Activated B cell treated with CpG ODN at 0.5 μM for 24 hours (primary cell): ENCODE results near the gene TSPAN13. TPM values are rescaled to one million over a fixed set of nuclear protein-coding genes. Genes with fewer than 3 reads are reported as not detected.

Source experiments
- ATAC-seq: fragments of 200-7000 bp; cut with Tn5 transposase; one replicate; pipeline ENCODE4 v1.10.0; 2021; ENCODE audit warnings: low read depth, mild to moderate bottlenecking, moderate library complexity
- CTCF ChIA-PET: fragments of 350-600 bp; sonication (Branson Sonifier 250); formaldehyde crosslinking; loops from one replicate; lab custom pipeline; 2021; ENCODE audit warnings: antibody characterized with exemption; lab: Charles Lee
- POLR2A ChIA-PET: fragments of 350-600 bp; sonication (Branson Sonifier 250); formaldehyde crosslinking; loops from one replicate; lab custom pipeline; 2021; ENCODE audit warnings: antibody characterized with exemption; lab: Charles Lee
- DNase-seq: peaks from one replicate; pipeline ENCODE4 v3.0.0; 2022
- H3K27ac Mint-ChIP-seq: one replicate; pipeline ENCODE4 v1.8.0; 2020; ENCODE audit warnings: mixed read lengths
- H3K27me3 Mint-ChIP-seq: one replicate; pipeline ENCODE4 v1.8.0; 2021; ENCODE audit warnings: mixed read lengths
- H3K36me3 Mint-ChIP-seq: one replicate; pipeline ENCODE4 v1.8.0; 2021; ENCODE audit warnings: low read depth, mixed read lengths
- H3K4me1 Mint-ChIP-seq: one replicate; pipeline ENCODE4 v1.8.0; 2021; ENCODE audit warnings: mixed read lengths
- H3K4me3 Mint-ChIP-seq: one replicate; pipeline ENCODE4 v1.8.0; 2020; ENCODE audit warnings: mild to moderate bottlenecking, mixed read lengths
- H3K9me3 Mint-ChIP-seq: one replicate; pipeline ENCODE4 v1.8.0; 2020; ENCODE audit warnings: mixed read lengths
- intact Hi-C: fragments of 100-400 bp; cut with micrococcal nuclease; formaldehyde crosslinking; loops from one replicate; pipeline ENCODE4 v1.15.1; 2024
- total RNA-seq: library from RNA; stranded (reverse); gene quantifications from 2 replicates; pipeline ENCODE4 v1.2.3, GENCODE V29; 2022
- TF ChIP-seq, protein P1 (sequence below): fragments of 200-600 bp; IDR thresholded peaks from one replicate; pipeline ENCODE4 v1.8.0; 2022; ENCODE audit warnings: antibody characterized with exemption, mild to moderate bottlenecking

The TSPAN13 gene
- total RNA-seq, 1 donor from 2014 or later = 15.1 TPM

DNA sequence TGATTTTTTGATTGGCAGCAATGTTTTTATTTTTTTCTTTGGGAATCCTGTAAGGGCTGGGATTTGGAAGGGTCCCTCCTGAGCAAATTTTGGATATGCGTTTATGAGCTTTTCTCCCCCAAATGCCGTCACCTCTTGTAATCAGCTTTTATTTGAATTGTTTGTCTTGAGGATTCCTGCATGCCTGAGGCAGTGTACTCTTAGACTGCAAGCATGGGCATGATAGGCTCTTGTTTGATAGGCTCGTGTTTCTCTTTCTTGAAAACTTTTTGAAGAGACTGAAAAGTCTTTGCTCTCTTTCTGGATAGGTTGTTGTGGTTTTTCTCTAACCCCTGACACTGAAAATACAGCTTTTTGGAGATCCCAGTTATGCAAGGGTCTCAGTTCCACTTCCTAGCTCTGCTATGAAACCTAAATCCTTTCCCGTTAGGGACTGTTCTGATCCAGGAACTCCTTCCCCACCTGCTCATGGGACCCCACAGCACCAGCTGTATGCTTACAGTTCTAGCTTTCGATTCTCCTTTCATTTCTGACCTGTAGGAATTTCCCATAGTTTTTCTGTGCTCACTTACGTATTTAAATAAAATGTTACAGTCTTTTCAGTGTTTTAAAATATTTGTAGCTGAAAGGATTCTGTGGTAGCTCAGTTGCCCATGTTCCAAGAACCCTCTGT is 17.2 kb downstream of the TSPAN13 start:
- CTCF ChIA-PET = interaction anchor here (0.7 to 1.2 kb wide), 2 partner anchors 12 to 68 kb away, joined by 3 read pairs; no protein-coding TSS in a partner anchor
- DNase-seq (no peak), ATAC-seq (no peak)
- TF ChIP-seq, protein P1, sequence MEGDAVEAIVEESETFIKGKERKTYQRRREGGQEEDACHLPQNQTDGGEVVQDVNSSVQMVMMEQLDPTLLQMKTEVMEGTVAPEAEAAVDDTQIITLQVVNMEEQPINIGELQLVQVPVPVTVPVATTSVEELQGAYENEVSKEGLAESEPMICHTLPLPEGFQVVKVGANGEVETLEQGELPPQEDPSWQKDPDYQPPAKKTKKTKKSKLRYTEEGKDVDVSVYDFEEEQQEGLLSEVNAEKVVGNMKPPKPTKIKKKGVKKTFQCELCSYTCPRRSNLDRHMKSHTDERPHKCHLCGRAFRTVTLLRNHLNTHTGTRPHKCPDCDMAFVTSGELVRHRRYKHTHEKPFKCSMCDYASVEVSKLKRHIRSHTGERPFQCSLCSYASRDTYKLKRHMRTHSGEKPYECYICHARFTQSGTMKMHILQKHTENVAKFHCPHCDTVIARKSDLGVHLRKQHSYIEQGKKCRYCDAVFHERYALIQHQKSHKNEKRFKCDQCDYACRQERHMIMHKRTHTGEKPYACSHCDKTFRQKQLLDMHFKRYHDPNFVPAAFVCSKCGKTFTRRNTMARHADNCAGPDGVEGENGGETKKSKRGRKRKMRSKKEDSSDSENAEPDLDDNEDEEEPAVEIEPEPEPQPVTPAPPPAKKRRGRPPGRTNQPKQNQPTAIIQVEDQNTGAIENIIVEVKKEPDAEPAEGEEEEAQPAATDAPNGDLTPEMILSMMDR = no peak
- Mint-ChIP-seq H3K9me3 (no peaks in the 10 kb centered on the region), H3K27ac (peak overlapping the region; percentile 65), H3K4me1 (peaks cover 63% of the 10 kb centered on the region), H3K4me3 (peak overlapping the region; percentile 60), H3K36me3 (peaks cover 17% of the 10 kb centered on the region), H3K27me3 (no peaks in the 10 kb centered on the region)
- intact Hi-C loops = loop anchor here (1.0 kb wide), 1 partner anchor 15 kb away; no protein-coding TSS in a partner anchor
- POLR2A ChIA-PET = interaction anchor here (1.4 to 1.5 kb wide), 2 partner anchors 12 to 17 kb away, joined by 3 to 5 read pairs; partner anchors contain the start of gene TSPAN13

GRCh38 chr7:16773326-16773725 is 19.8 kb downstream of the TSPAN13 start:
- no peak for ATAC-seq
- peaks cover 26% of the 10 kb centered on the region for H3K36me3 Mint-ChIP-seq
- no peak for DNase-seq
- H3K4me1 Mint-ChIP-seq = peaks cover 52% of the 10 kb centered on the region
- intact Hi-C loops = loop anchor here (1.0 kb wide), 1 partner anchor 8 kb away; no protein-coding TSS in a partner anchor
- ChIA-PET CTCF (no interaction called here), POLR2A (no interaction called here)
- no peaks in the 10 kb centered on the region for H3K27me3 Mint-ChIP-seq
- H3K4me3 Mint-ChIP-seq = no peak overlapping the region
- TF ChIP-seq, protein P1 = no peak
- H3K9me3 Mint-ChIP-seq = no peaks in the 10 kb centered on the region
- H3K27ac Mint-ChIP-seq = no peak overlapping the region

- ChIA-PET POLR2A (no interaction called here), CTCF (no interaction called here)
- H3K4me3 Mint-ChIP-seq = no peak overlapping the region
Observed at GRCh38 chr7:16773884-16774283, 20.3 kb downstream of the TSPAN13 start.

DNA sequence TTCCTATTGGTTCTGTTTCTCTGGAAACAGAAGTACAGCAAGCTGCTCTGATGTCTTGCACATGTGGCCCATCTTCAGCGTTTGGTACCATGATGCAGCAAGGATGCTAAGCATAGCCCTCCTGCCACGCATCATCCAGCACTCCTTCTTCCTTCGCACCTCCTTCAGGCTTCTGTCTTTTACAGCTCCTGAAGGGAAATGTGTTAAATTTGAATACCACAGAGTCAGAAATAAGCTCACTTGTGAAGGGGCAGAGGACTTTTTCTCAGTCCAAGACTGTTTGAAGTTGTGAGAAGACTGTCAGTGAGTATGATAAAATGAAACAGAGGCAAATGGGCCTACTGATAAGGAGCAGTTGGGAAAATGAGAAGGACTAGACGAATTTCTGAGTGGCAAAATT is 20.7 kb downstream of the TSPAN13 start:
- H3K4me3 Mint-ChIP-seq = no peak overlapping the region
- H3K27ac Mint-ChIP-seq = peak overlapping the region; percentile 46
- H3K4me1 Mint-ChIP-seq = peaks cover 59% of the 10 kb centered on the region
- CTCF ChIA-PET = no interaction called here
- DNase-seq = no peak
- H3K27me3 Mint-ChIP-seq = no peaks in the 10 kb centered on the region
- intact Hi-C loops = no loop called here
- H3K9me3 Mint-ChIP-seq = no peaks in the 10 kb centered on the region
- TF ChIP-seq, protein P1 = no peak
- POLR2A ChIA-PET = no interaction called here
- peaks cover 28% of the 10 kb centered on the region for H3K36me3 Mint-ChIP-seq
- no peak for ATAC-seq

More at GRCh38 chr7:16773884-16774283, 20.3 kb downstream of the TSPAN13 start:
- peaks cover 58% of the 10 kb centered on the region for H3K4me1 Mint-ChIP-seq
- TF ChIP-seq, protein P1 = no peak
- peaks cover 28% of the 10 kb centered on the region for H3K36me3 Mint-ChIP-seq
- intact Hi-C loops = loop anchor here (1.0 kb wide), 1 partner anchor 9 kb away; no protein-coding TSS in a partner anchor
- ATAC-seq (no peak), DNase-seq (no peak)
- H3K9me3 Mint-ChIP-seq = no peaks in the 10 kb centered on the region
- peak overlapping the region; percentile 46 for H3K27ac Mint-ChIP-seq
- no peaks in the 10 kb centered on the region for H3K27me3 Mint-ChIP-seq

DNA sequence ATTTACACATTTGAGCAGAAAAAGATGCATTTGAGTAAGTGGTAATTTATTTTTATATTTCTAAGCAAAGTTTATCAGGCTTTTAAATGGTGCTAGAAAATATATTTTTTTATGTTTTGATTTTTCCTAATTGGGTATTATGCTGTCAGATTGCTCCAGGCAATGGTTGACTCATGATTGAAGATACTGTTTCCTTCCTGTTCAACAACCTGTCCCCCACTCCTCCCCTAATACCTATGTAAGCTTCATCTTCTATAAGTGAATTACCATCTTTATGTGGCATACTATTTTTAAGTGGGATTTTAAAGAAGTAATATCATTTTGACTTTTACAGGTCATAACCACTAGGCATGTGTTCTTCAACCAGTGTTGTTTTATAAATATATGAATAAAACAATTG is 21.4 kb downstream of the TSPAN13 start:
- H3K4me3 Mint-ChIP-seq = no peak overlapping the region
- H3K36me3 Mint-ChIP-seq = peaks cover 27% of the 10 kb centered on the region
- ATAC-seq (no peak), DNase-seq (no peak)
- no peaks in the 10 kb centered on the region for H3K27me3 Mint-ChIP-seq
- intact Hi-C loops = no loop called here
- CTCF ChIA-PET = no interaction called here
- POLR2A ChIA-PET = no interaction called here
- TF ChIP-seq, protein P1 = no peak
- no peak overlapping the region for H3K27ac Mint-ChIP-seq
- no peaks in the 10 kb centered on the region for H3K9me3 Mint-ChIP-seq
- H3K4me1 Mint-ChIP-seq = peaks cover 55% of the 10 kb centered on the region
